HG03159 (cell line): ENCODE results near the gene LMF1.

ENCODE experiments used
- ATAC-seq: cut with Tn5 transposase; IDR thresholded peaks from one replicate; pipeline ENCODE4 v1.9.1; 2021; ENCODE audit warnings: mild to moderate bottlenecking, moderate library complexity; ENCODE audit not compliant: unreplicated experiment

LMF1 gene

DNA sequence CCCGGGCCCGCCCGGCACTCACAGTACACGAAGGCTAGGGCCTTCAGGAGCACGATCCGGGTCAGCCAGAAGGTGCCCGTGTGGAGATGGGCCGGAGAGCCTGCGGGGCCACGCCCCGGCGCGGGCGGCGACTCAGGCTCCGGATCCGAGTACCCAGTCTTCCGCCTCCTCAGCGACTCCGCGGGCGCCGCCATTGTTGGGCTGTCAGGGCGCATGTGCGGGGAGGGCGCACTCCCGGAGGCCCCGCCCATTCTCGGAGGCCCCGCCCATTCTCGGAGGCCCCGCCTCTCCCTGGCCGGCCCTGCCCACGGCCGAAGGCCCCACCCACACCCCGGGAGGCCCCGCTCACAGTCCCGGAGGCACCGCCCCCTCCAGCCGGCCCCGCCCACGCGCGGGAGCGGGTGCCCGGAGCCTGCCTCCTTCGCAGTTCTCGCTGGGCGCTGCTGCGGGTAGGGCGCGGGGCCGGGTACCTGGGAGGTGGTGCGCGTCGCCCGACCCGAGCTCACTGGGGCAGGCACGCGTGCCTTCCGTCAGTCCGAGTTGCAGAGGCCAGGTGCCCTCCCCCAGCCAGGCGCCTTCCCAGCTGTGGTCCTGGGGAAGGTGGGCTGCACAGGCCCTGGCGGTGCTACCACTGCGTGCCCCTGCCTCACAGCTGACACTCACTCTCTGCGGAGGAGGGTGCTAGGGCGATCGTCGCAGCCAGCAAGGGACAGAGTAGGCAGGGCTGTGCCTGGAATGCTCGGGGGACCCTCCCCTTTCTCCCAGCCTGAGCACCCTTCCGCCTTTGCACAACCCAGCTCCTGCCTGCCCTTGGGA lies at the start of gene LMF1:
Gene LMF1 (minus strand): TSS at position 219 of the 816 bp plus-strand sequence. CDS start 4 bp downstream, at position 215.
- peak; percentile 74 for ATAC-seq

DNA sequence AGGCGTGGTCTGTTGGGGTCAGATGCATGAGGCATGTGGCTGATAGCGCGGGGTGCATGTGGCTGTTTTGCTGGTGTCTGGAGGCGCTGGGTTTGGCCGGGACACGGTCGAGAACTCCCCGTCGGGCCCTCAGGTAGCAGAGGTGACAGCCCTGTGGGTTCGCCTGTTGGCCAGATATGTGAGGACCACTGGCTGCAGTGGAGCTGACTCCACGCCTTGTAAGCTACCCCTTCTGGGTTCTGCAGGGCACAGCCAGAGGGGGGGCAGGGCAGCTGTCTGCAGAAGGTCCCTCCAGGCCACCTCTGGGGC lies 49.3 kb upstream of the LMF1 start:
- no peak for ATAC-seq

DNA sequence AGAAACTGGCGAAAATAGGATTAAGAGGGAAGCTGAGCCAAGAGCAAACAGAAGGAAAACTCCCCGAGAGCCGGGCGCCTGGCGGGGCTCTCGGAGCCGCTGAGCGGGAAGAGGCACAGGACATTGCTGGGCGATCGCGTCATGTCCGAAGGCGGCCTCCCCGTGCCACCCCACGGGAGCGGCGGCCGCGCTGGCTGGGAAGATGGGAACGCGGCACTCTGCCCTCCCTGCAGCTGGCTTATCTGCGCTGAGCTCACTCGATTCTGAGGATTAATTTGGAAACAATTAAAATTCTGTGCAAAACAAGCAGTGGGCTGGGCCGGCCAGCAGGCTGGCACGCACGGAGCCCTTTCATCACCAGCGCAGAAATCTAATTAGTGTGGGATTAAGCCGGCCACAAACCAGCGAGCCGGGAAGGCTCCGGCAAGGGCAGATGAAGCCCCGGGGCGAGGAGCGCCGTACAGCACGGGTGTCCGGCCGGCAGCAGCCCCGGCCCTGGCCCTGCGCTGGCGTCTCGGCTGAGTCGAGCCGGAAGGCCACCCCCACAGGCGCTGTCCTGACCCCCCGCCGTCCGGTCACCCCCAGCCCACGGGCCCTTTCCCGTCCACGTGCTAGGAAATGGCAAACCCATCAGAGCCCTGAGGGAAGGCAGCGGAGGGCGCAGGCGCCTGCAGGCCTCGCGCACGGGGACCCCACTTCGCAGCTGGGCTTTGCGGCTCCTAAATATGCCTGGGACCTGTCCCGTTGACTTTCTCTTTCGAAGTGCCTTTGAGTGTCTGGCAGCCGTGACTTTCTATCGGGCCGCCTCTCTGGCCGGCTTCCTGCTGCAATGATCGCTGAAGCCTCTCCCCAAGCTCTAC lies 48.7 kb upstream of the LMF1 start:
- no peak for ATAC-seq

DNA sequence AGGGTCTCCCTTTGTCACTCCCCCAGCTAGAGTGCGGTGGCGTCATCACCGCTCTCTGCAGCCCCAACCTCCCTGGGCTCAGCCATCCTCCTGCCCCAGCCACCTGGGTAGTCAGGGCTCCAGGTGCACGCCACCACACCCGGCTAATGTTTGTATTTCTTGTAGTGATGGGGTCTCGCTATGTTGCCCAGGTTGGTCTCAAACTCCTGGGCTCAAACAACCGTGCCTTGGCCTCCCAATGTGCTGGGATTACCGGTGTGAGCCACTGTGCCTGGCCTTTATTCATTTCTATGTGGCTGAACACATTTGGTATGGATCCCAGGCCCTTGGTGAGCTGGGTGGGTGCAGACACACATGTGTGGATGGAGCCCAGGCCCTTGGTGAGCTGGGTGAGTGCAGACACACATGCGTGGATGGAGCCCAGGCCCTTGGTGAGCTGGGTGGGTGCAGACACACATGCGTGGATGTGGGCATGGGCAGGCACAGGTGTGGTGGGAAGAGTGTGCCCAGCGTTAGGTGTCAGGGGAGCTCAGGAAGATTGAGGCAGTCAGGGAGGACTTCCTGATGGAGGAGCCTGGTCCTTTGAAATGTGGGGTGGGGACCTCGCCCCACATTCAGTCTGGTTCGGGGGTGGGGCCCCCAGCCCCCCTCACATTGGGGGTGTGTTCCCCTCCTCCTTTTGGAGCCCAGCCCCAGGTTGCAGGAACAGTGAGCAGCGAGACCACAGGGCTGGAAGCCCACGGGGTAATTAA lies 47.8 kb upstream of the LMF1 start:
- ATAC-seq = no peak

DNA sequence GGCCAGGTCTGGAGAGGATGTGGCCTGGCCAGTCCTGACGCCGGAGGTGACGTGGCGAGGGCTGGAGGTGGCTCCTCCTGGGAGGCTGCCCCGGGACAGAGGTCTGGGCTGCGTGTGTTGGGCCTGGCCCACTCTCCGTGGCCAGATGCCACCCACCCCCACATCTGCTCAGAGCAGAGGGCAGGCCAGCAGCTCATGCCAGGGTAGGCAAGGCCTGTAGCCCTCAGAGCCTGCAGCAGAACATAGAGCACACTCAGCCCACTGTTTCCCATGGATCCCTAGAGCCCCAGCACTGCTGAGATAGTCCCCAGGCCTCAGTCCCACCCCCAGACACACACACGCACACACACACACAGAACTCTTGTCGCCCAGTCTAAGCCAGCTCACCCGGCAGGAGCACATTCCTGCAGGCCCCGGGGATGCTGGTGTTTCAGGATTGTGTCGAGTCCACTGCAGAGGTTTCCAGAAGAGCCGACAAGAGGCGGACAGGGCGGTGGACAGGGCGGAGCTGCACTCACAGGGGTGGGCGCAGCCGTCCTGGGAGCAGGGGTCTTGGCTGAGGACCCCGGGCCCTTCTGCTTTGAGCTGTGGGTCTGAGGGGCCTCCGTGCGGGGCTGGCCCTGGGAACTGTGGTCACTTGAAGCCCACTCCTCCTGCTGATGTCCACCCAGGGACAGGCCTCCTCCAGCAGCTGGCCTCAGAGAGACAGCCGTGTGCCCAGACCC lies 44.1 kb upstream of the LMF1 start:
- ATAC-seq = no peak

DNA sequence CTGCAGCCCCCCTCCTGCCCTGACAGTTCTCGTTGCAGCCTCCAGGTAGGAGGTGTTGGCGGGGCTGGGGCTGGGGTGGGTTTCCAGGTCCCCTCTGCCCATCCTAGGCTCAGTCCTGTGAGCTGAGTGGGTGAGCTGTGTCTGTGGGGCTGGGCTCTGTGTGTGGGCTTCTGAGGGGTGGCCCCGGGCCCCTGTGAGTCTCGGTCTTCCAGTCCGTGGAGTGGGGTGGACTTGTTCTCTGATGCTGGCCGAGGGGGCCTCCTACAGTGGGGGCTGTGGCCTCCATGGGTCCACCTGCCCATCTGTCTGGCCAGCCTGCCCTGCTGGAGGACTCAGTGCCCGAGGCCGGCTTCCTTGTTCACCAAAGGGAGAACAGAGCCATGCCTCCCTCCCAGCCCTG lies 43.4 kb upstream of the LMF1 start:
- ATAC-seq = no peak

DNA sequence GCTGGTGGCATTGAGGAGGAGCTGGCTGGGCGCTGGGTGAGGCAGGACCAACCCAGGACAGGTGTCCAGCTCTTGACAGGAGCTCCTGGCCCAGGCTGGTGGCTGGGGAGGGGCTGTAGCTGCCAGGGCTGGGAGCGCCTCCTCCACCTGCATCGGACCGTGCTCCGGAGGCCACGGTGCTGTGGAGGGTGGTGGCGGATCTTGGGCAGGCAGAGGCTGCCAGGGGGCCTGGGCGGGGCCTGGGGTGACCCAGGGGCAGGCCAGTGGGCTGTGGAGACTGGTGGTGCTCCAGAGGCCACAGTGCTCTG lies 42.8 kb upstream of the LMF1 start:
- ATAC-seq = no peak

DNA sequence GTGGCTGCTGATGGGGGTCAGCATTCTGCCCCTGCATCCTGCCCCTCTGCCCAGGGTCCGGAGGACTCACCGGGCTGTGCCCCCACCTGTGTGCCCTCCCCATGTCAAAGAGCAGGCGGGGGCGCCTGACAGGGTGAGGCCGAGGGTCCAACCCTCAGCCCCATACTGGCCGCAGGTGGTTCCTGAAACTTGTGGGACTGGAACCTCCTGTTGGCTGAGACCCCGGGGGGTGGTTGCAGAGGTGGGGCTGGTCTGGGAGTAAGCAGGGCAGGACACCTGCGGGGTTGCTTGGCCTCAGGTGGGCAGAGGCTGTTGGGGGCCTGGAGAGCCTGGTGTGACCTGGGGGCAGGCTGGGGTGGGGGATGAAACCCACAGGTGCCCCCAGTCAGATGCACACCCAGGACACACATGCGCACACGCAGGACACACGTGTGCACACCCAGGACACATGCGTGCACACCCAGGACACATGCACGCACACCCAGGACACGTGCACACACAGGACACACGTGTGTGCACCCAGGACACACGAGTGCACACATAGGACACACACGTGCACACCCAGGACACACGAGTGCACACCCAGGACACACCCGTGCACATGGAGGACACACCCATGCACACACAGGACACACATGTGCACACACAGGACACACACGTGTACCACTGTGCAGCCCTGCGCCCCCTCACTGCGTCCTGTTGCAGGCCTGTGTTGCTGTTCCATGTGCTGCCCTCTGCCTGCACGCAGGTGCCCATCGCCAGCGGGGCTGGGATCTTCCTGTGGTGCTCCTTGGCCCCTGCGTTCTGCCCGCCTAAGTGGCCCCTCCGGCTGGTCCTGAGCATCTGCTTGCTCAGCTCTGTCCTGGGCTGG lies 42.2 kb upstream of the LMF1 start:
- no peak for ATAC-seq

DNA sequence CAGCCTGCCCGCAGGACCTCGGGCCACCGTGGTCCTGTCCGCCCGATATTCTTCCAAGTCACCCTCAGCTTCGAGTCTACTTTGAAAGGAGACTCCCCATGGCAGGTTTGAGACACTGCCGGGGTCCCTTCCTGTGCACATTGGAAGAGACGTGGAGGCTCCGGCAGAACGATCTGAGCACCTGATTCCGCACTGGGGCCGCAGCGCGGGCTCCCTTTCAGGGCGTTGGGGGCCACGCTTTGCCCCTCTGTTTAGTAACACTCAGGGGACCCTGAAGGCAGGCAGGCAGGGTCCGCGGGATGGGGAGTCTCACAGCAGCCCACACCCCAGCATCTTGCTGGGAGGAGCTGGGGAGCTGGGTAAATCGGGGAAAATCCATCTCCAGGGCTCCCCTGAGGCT lies 41.4 kb upstream of the LMF1 start:
- ATAC-seq = no peak

DNA sequence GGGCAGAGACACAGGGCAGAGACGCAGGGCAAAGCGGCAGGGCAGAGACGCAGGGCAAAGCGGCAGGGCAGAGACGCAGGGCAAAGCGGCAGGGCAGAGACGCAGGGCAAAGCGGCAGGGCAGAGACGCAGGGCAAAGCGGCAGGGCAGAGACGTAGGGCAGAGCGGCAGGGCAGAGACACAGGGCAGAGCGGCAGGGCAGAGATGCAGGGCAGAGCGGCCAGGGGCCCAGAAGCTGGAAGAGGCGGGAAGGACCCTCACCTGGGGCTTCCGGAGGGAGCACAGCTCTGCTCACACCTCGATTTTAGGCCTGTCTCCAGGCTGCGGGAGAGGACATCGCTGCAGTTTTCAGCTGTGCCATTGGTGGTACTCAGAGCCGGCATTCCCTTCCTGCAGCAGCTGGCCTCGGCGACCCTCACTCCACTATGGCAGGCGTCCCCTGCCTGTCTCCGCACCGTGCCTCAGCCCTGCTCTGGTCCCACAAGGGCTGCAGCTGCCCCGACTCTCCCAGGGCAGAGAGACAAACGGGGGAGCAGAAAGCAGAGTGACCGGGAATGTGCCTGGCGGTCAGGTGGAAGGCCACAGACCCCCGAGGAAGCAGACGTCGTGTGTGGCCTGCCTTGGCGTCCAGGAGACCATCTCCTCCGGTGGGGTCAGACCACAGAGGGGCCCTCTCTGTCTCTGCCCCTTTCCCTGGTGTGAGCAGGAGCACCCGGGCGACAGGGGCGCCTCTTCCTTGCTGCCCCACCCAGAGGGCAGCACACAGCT lies 40.7 kb upstream of the LMF1 start:
- no peak for ATAC-seq

DNA sequence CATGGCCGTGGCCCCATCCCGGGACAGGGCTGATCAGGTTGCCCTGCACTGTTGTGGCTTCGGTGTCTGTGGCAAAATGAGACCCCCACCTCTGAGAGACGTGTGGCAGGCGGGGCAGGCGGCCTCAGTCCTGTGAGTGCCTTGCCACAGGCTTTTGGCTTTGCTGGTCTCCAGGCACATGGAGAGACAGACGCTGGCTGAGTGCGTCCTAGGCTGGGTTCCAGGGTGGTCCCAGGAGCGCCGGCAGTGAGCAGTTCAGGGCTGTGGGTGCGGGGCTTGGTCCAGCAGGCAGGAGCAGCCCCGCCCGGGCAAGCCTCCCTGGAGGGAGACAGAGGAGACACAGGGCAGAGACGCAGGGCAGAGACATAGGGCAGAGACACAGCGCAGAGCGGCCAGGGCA lies 40.0 kb upstream of the LMF1 start:
- no peak for ATAC-seq

DNA sequence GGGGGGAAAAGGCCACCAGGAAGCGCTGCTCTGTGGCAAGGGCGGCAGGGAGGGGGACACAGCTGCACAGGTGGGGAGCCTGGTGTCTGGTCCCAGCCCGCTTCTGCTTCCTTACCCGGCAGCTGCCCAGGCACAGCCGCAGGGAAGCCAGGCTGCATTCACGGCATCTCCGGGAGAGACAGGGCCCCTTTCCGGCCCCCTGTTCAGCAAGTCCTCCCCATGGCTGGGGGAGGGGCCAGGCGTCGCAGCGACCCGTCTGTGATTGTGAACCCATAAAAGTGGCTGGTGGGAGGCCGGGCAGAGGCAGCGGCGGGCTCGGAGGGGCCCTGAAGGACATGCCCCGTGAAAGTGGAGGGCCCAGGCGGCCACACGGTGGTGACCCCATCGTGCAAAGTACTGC lies 39.5 kb upstream of the LMF1 start:
- ATAC-seq = no peak

DNA sequence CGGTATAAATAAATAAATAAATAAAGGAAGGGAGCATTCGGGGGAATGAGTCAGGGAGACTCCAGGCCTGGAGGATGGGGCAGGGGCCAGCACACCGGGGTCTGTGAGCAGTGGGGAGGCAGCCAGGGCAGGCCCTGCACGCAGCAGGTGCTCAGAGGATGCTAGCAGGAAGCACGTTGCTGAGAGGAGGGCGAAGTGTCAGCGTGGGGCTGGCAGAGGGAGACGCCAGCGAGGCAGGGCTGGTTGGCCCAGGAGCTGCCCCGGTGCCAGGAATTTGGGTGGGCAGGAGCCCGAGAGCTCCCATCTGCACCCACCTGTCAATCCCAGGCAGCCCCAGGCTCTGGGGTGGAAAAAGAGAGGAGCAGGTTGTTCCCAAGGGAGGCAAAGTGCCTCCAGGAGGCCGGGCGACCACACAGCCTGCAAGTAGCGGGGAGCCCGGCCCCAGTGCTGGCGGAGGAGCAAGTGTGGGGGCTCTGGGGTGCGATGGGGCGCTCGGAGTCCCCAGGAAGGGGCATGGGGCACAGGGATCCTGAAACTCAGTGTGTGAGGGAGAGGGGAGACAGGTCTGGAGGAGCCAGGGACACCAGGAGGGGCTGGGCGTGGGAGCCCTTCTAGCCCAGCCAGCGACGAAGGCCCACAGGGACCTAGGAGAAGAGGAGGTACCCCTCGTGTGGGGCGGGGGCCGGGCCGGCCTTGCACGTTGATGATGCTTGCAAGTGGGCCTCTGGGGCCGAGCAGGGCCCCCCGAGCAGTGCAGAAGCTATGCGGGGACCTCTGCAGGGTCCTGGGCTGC lies 38.8 kb upstream of the LMF1 start:
- no peak for ATAC-seq

DNA sequence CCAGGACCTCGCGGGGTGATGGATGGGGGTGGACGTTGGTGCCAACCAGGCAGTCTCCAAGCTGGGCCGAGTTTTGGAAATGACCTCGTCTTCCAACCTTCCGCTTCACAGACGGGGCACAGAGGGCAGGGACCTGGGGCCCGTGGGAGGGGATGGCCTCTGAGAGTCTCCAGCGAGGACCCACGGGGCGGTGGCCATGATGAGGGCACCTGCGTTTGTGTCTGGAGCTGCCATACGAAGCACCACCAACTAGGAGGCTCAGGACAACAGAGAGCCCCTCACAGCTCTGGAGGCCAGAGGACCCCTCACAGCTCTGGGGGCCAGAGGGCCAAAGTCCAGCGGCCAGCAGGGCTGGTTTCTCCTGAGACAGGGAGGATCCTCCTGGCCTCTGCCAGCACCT lies 37.3 kb upstream of the LMF1 start:
- ATAC-seq = no peak

DNA sequence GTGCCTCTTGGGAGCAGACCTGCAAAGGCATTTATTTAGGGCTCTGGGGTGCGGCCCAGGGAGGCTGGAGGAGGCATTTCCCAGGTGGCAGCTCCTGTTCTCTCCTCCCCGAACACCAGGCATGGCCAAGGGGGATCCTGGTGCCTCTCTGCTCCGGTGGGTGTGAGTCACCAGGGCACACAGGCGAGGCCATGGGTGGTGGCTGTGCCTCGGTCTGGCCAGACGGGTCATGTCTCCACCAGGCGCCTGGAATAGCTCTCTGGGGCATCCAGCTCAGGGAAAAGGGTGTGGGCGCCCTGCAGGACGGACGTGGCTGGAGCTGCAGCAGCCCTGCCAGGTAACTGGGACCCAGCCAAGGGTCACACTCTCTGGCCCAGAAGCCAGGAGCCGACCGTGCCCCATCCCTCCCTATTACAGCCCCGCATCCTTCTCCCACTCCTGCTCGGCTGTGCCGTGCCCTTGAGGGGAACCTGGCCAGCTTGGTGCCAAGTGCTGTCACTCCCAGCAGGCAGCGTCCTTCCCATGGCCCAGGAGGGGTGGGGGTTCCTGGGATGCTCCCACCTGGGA lies 36.6 kb upstream of the LMF1 start:
- no peak for ATAC-seq

DNA sequence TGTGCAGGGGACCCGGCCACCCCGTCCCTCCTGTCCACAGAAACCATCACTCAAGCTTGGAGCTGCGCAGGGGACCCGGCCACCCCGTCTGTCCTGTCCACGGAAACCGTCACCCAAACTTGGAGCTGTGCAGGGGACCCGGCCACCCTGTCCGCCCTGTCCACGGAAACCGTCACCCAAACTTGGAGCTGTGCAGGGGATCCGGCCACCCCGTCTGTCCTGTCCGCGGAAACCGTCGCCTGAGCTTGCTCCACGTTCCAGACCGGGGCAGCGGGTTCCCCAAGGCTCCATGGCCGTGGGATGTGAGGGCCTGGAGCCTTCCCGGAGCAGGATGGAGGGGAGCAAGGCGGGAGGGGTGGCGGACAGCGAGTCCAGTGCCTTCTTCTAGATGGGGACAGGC lies 36.0 kb upstream of the LMF1 start:
- no peak for ATAC-seq

DNA sequence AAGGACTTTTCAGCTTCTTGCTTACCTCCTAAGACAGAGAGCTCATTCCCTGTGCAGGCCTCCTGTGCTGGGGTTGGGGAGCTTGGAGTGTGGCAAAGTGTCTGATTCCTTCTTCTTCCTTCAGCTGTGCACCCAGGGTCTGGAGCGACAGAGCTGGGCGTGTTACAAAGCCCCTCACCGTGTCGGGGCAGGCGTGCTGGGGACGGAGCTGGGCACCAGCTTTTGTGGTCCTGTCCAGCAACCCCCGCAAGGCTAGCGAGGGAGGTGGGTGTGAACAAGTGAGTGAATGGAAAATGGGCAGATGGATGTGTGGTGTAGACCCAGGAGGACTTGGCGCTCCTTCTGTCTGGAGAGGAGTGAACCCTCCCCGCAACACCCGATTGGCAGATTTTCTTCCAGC lies 34.5 kb upstream of the LMF1 start:
- no peak for ATAC-seq
